CD4-positive, alpha-beta T cell treated with Interleukin-15 for 1 hour (primary cell): ENCODE data around the gene RER1.

Experiments used
- DNase-seq: peaks from one replicate; pipeline ENCODE4 v3.0.0-alpha.2; 2020

RER1 gene

GRCh38 chr1:2391041-2391930 is at the start of gene RER1, which contains the start of gene MORN1:
Gene RER1 (plus strand): TSS chr1:2391841. CDS start chr1:2395791, 3,950 bp downstream.
Gene MORN1 (minus strand): TSS chr1:2391554. CDS start chr1:2391533, 21 bp downstream.
- peak; percentile 99 for DNase-seq

- no peak for DNase-seq
Measured at GRCh38 chr1:2342384-2343022, 49.1 kb upstream of the RER1 start.

GRCh38 chr1:2343023-2343935 is 48.4 kb upstream of the RER1 start:
- DNase-seq = no peak

GRCh38 chr1:2344121-2344681 is 47.4 kb upstream of the RER1 start:
- DNase-seq = peak; percentile 9

GRCh38 chr1:2344744-2345296 is 46.8 kb upstream of the RER1 start:
- peak; percentile 7 for DNase-seq

GRCh38 chr1:2345297-2346075 is 46.2 kb upstream of the RER1 start:
- peak; percentile 10 for DNase-seq

- peak; percentile 14 for DNase-seq
Measured at GRCh38 chr1:2346691-2347408, 44.8 kb upstream of the RER1 start.

GRCh38 chr1:2347409-2347785 is 44.2 kb upstream of the RER1 start:
- DNase-seq = peak; percentile 14

GRCh38 chr1:2347896-2348295 is 43.7 kb upstream of the RER1 start:
- no peak for DNase-seq

- DNase-seq = no peak
Measured at GRCh38 chr1:2348346-2349325, 43.0 kb upstream of the RER1 start.

- DNase-seq = no peak
Measured at GRCh38 chr1:2349806-2350205, 41.8 kb upstream of the RER1 start.

GRCh38 chr1:2350501-2350900 is 41.1 kb upstream of the RER1 start:
- no peak for DNase-seq

- no peak for DNase-seq
Measured at GRCh38 chr1:2350911-2351655, 40.6 kb upstream of the RER1 start.

GRCh38 chr1:2351723-2352122 is 39.9 kb upstream of the RER1 start:
- DNase-seq = no peak

- no peak for DNase-seq
Measured at GRCh38 chr1:2352341-2352896, 39.2 kb upstream of the RER1 start.

GRCh38 chr1:2352897-2353550 is 38.6 kb upstream of the RER1 start:
- peak; percentile 12 for DNase-seq

- DNase-seq = peak; percentile 4
Measured at GRCh38 chr1:2353551-2354438, 37.8 kb upstream of the RER1 start.
